Activated CD8-positive, alpha-beta memory T cell treated with anti-CD3 and anti-CD28 coated beads for 4 hours (primary cell): ENCODE results near the gene ADAMTS12.

ENCODE experiments used
- DNase-seq, 2 donors: peaks; one replicate each; pipeline ENCODE4 v3.0.0-alpha.2; 2020; ENCODE audit warnings: low read depth in 2 of 2

ADAMTS12 gene

DNA sequence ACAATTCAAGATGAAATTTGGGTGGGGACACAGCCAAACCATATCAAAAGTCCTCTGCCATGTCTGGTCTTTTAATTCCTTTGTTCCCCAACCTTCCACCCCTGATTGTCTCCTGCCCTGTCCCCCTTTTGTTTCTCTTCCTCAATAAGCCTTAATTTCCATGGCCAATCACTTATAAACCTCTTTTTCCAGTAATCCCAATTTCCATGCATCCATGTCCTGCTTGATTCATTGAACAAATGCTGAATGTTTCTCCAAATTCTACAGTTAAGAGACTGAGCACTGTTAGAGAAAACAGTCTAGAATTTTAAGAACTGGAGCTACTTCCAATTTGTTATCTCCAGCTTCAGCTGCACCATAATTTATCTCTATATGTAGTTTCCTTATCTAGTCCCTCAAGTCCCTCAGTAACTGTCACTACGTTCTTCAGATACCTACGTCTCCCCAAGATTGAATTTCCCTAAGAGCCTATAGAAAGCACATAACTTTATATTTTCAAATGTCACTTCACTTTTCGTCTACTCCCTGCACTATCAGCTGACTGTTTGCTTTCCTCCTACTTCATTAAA is 416.8 kb downstream of the ADAMTS12 start:
- DNase-seq = no peak

DNA sequence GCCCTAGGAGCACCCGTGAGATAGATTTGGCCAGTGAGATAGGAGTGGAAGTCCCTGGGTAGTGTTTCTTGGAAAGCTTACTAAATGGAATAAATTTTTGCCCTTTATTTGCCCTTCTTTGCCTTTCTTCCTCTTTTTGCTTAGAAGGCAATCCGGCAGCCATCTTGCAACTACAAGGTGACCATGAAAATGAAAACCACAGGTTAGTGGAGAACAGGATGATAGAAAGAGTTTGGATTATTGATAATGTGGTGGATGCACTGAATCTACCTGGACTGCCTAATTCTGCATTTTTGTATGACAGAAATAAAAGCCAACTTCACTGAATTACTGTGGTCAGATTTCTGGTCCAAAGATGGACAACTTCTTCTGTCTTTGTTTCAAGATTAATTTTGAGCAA is 417.8 kb downstream of the ADAMTS12 start:
- no peak for DNase-seq
